Measurements from ENCODE around the gene ADH5. TPM values are rescaled to one million over a fixed set of nuclear protein-coding genes. Genes with fewer than 3 reads are reported as not detected.
"Not testable (repeated sequence)": the region's sequence is repeated elsewhere in the genome, so short reads cannot be mapped to it uniquely, and the experiment has no call there.

Gene ADH5
- total and polyA plus RNA-seq, 8 donors = 33.3 to 57.1 (median 45.7) TPM

GRCh38 chr4:99024481-99025275 lies 63.9 kb downstream of the ADH5 start:
- intact Hi-C loops (cut with DNase I) = no loop called here
- Histone ChIP-seq H3K36me3 (no peaks in the 10 kb centered on the region), H3K27me3 (no peaks in the 10 kb centered on the region), H3K9me3 (no peaks in the 10 kb centered on the region), H3K4me1 (peaks cover 13 to 17% (median 17%) of the 10 kb centered on the region in 3 donors), H3K27ac (peak overlapping the region in 3 of 4 donors; percentile 22 to 30 (median 22)), H3K4me3 (no peak overlapping the region)
- ATAC-seq (peak; percentile 77 to 95 (median 92)), DNase-seq (peak in 3 of 6 donors; percentile 7 to 25 (median 22)), FAIRE-seq (no peak)
- no peak for TF ChIP-seq CTCF (IDR thresholded peaks at IDR 0.05)
- WGBS, 2 donors = 46 to 51% methylated on average over 7 of the region's 7 CpGs

- intact Hi-C loops (cut with DNase I); H3K36me3 ChIP-seq; DNase-seq; H3K27me3 ChIP-seq; H3K4me3 ChIP-seq; H3K9me3 ChIP-seq; FAIRE-seq: not testable (repeated sequence)
- Histone ChIP-seq H3K27ac (peak overlapping the region in 1 of 4 donors; percentile 30), H3K4me1 (peaks cover 12 to 17% (median 17%) of the 10 kb centered on the region in 3 donors)
- 45 to 48% methylated on average over 10 of the region's 10 CpGs for WGBS, 2 donors
- peak in 2 of 4 donors; percentile 39 to 57 for ATAC-seq
Observed at GRCh38 chr4:99023800-99024251, 64.8 kb downstream of the ADH5 start.

- no peaks in the 10 kb centered on the region for H3K36me3 ChIP-seq
- TF ChIP-seq CTCF (IDR thresholded peaks at IDR 0.05) = no peak
- no peaks in the 10 kb centered on the region for H3K27me3 ChIP-seq
- intact Hi-C loops (cut with DNase I) = no loop called here
- 95 to 98% methylated on average over 9 of the region's 9 CpGs for WGBS, 2 donors
- DNase-seq = peak in 1 of 6 donors; percentile 20
- H3K4me1 ChIP-seq = peaks cover 5 to 13% (median 8%) of the 10 kb centered on the region in 3 donors
- no peak overlapping the region for H3K4me3 ChIP-seq
- H3K9me3 ChIP-seq = no peaks in the 10 kb centered on the region
- ATAC-seq = no peak
- no peak overlapping the region for H3K27ac ChIP-seq
- FAIRE-seq = no peak
Observed at GRCh38 chr4:99022566-99022965, 66.0 kb downstream of the ADH5 start.

- peaks cover 5 to 13% (median 8%) of the 10 kb centered on the region in 3 donors for H3K4me1 ChIP-seq
- H3K9me3 ChIP-seq = no peaks in the 10 kb centered on the region
- H3K27ac ChIP-seq = no peak overlapping the region
- TF ChIP-seq CTCF (IDR thresholded peaks at IDR 0.05) = no peak
- DNase-seq = no peak
- intact Hi-C loops (cut with DNase I) = no loop called here
- H3K4me3 ChIP-seq = no peak overlapping the region
- WGBS, 2 donors = 96 to 97% methylated on average over 5 of the region's 5 CpGs
- H3K36me3 ChIP-seq = no peaks in the 10 kb centered on the region
- no peak for FAIRE-seq
- ATAC-seq = no peak
- H3K27me3 ChIP-seq = no peaks in the 10 kb centered on the region
Observed at GRCh38 chr4:99021386-99021785, 67.2 kb downstream of the ADH5 start.

Other genes starting within 250 kb of the ADH5 start
- gene EIF4E, start 159.7 kb downstream of the ADH5 start, total RNA-seq = 10 to 100 TPM; 14.8 to 31.8 (median 23.6) TPM
- gene EIF4E, start 159.7 kb downstream of the ADH5 start, polyA plus RNA-seq = 10 to 100 TPM in 1 of 2 donors, 1 to 10 TPM in 1; 6.3 to 22.0 TPM
- gene METAP1, start 93.1 kb downstream of the ADH5 start, total RNA-seq = 10 to 100 TPM; 13.7 to 20.8 (median 16.5) TPM
- gene METAP1, start 93.1 kb downstream of the ADH5 start, polyA plus RNA-seq = 10 to 100 TPM; 11.4 to 18.7 TPM
- under 1 TPM in 4 of 6 donors, not detected in 2; 0.14 to 0.58 (median 0.34) TPM for gene ADH4, start 55.5 kb upstream of the ADH5 start, total RNA-seq
- under 1 TPM in 1 of 2 donors, not detected in 1; 0.09 TPM for gene ADH4, start 55.5 kb upstream of the ADH5 start, polyA plus RNA-seq
- 1 to 10 TPM in 1 of 6 donors, under 1 TPM in 5; 0.04 to 2.2 (median 0.47) TPM for gene ADH6, start 130.5 kb upstream of the ADH5 start, total RNA-seq
- 1 to 10 TPM in 1 of 2 donors, under 1 TPM in 1; 0.15 to 1.7 TPM for gene ADH6, start 130.5 kb upstream of the ADH5 start, polyA plus RNA-seq
- gene ADH1A, start 202.2 kb upstream of the ADH5 start, total RNA-seq = 1 to 10 TPM in 1 of 6 donors, under 1 TPM in 5; 0.24 to 1.3 (median 0.64) TPM
- gene ADH1A, start 202.2 kb upstream of the ADH5 start, polyA plus RNA-seq = 1 to 10 TPM in 1 of 2 donors, under 1 TPM in 1; 0.19 to 2.1 TPM
- 100 to 1,000 TPM in 1 of 6 donors, 10 to 100 TPM in 5; 15.5 to 100 (median 29.1) TPM for gene ADH1B, start 232.6 kb upstream of the ADH5 start, total RNA-seq
- 10 to 100 TPM; 48.6 to 61.9 TPM for gene ADH1B, start 232.6 kb upstream of the ADH5 start, polyA plus RNA-seq

Data from pancreas (tissue), 10 donors.